Ishikawa (cell line): ENCODE results near the gene PPAN.

Experiments used
- RAD21 ChIP-seq: IDR thresholded peaks from 2 replicates; pipeline ENCODE4 v1.6.1; 2012; ENCODE audit warnings: low read depth
- YY1 ChIP-seq: IDR thresholded peaks from 2 replicates; pipeline ENCODE4 v1.6.1; 2012; ENCODE audit warnings: low read depth

DNA sequence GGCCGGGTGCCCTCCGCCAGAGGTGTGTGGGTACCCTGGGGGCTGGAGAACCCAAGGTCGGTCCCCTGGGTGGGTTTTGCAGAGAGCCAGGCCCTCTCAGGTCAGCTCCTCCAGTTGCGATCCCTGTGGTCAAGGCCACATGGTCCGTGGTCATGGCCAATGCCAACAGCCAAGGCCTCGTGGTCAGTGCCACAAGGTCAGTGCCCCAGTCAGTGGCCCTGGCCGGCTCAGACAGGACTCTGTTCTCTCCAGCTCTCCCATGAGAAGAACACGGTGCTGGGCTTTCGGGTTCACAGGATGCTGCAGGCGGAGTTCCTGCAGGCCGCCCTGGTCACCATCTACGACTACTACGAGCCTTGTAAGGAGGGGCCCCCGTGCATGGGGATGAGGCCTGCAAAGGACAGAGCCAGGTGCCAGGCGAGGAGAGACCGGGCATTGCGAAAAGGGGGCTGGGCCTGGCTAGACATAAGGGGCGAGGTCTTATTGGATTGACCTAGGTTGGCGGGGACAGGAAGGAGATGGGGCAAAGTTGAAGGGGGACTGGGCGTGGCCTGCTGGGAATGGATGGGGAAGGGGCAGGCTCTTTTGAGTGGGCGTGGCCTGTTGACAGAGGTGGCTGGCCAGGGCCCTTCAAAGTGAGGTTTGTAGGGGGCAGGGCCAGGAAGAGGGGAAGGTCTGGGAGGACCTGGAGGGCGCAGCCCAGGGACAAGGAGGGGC, 35.3 kb upstream of the PPAN start:
- TF ChIP-seq RAD21 (no peak), YY1 (no peak)
